GM19193 (cell line): Measurements from ENCODE around the gene TRIM15.

Experiments used
- POLR2A ChIP-seq: IDR thresholded peaks from 4 replicates; pipeline ENCODE4 v1.6.1; 2011; ENCODE audit not compliant: insufficient read depth, insufficient read length; ENCODE audit errors: extremely low read depth

TRIM15 gene

DNA sequence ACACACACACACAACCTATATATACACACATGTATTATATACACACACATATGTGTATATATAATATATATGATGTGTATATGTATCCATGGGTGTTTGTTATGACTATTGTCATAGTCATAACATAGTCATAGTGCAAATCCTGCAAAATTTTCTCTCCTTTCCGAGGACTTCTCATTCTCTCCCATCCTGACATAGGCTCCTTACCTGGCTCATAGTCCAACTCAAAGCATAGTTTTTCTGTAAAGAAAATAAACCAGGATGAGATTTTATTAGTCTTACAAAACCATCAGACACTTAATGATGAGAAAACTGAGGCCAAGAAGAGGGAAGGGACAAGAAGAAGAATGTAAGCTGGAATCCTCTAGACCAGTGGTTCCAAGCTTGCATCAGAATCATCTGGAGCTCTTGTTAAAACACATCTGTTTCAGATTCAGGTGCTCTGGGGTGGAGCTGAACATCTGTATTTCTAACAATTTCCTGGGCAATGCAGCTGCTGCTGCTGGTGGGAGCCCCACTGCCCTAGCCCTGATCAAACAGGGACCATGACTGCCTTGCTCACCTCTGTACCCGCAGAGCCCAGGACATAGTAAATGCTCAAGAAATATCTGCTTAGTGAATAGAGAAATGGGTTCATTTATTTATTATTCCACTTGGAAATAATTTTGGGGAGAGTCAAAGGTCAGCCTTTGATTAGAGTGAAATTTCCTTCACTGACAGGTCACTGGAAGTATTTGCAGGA lies 7.7 kb upstream of the TRIM15 start:
- no peak for TF ChIP-seq POLR2A

DNA sequence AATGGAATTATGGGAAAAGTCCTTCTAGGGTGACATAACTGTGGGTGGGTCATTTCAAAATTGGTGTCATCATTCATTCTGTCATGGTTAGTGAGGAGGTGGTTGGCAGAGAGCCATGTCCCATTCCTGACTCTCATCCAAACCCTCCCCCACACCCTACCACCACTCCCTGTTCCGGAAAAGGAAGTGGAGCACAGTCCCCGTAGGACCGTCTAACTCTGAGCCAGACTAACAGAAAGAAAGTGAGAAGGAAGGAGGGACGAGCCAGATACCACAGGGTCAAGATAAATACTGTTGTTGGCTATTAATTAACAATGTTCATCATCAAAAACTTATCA lies 7.1 kb upstream of the TRIM15 start:
- no peak for TF ChIP-seq POLR2A

GRCh38 chr6:30156774-30157173 lies 6.6 kb upstream of the TRIM15 start:
- TF ChIP-seq POLR2A: no peak

DNA sequence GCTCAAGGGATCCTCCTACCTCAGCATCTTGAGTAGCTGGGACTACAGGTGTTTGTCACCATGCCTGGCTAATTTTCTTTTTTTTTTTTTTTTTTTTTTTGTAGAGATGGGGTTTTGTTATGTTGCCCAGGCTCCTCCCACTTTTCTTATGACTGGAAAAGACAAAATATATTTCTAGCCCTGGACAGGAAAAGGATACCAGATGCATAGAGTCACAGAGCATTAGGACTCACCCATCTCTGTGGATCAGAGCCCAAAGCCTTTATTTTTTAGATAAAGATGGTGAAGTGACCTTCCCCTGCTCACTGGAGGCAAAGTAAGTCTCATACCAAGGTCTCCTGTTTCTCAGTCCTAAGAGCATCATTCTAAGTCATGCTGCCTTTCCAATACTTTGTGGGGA lies 5.8 kb upstream of the TRIM15 start:
- TF ChIP-seq POLR2A: no peak

GRCh38 chr6:30157999-30158398 lies 5.3 kb upstream of the TRIM15 start:
- TF ChIP-seq POLR2A: no peak

DNA sequence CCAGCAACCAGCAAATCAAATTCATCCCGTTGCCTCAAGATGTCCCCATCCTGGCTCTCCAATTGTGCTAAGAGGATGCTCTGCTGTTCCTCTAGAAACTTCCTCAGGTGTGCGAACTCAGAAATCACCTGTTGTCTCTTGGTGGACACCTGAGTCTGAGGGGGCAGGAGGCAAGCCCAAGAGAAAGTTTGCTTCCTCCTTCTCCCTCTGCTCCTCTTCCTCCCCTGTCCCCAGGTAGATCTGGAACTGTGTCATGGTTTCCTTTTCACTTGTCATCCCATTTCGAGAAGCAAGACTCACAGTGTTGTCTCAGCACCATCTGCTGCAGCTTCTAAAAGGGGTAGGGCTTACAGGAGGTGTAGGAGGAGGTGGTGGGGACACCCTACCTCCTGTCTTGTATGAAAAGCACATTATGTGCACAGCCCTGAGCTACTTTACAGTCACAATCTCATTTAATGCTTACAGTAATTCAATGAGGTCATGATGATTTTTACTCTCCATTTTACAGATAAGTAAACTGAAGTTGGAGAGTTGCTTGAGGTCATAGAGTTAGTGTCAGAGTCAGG lies 4.8 kb upstream of the TRIM15 start:
- TF ChIP-seq POLR2A: no peak

DNA sequence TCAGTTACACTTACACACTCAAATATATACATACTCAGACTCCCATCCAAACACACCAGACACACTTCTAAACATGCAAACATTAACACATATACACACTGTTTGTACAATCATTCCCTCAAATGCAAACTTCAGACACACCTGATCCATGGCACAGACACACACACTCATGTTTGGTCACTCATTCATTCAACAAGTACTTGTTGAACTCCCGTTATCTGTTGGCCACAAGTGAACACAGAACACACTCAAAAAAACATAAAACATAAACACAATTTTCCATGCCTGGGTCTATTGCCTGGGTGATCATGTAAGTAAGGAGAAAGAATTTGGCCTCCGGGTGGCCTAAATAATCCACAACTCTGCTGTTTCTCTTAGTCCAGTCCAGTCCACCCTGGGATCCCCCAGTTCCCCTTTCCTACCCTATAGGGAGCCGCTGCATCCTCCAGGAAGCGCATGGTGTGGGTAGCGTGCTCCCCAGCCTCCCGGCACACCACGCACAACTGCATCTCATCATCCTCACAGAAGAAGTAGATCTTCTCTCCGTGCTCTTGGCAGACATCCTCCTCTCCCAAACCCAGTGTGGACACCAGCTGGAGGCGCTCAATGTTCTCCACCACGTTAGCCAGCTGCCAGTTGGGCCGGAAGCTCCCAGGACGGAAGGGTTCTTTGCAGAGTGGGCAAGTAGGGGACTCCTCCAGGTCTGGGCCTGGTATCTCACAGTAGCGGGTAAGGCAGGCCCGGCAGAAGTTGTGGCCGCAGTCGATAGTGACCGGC lies 3.1 kb upstream of the TRIM15 start:
- no peak for TF ChIP-seq POLR2A

GRCh38 chr6:30160785-30161531 lies 2.4 kb upstream of the TRIM15 start, which contains the start of gene TRIM10:
Gene TRIM10, minus strand, starts transcription at chr6:30161211. Its CDS starts 353 bp downstream, at chr6:30160858.
- TF ChIP-seq POLR2A: no peak

DNA sequence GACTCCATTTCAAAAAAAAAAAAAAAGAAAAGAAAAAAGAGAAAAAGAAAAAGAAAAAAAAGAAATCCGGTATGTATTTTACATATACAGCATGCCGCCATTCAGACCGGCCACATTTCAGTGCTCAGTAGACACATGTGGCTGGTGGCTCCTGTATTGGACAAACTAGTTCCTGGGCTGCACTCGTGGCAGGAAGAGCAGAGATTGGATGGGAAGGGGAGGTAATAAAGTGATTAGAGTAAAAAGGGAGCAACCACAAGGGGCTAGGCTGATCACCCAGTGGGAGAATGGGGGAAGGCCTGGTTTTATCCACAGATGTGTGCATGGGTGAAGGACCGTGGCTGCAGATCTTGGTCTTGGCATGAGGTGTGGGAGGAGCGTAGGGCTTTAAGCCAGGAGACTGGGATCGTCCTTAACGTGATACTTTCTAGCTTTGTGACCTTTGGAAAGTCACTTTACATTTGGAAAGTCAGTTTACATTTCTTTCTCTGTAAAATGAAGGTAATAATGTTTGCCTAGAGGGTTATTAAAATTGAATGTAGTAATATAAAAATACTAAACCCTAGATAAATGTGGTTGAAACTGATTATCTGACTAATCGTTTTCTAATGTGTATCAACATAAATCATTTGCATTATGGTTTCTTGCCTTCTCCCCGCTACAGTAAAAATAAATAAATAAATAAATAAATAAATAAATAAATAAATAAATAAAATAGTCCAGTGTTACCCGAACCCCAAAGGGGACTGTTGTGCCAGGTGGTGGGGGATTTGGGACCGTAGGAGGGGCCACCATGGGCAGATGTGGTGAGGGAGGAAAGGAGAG lies 869 bp upstream of the TRIM15 start:
- TF ChIP-seq POLR2A: no peak

DNA sequence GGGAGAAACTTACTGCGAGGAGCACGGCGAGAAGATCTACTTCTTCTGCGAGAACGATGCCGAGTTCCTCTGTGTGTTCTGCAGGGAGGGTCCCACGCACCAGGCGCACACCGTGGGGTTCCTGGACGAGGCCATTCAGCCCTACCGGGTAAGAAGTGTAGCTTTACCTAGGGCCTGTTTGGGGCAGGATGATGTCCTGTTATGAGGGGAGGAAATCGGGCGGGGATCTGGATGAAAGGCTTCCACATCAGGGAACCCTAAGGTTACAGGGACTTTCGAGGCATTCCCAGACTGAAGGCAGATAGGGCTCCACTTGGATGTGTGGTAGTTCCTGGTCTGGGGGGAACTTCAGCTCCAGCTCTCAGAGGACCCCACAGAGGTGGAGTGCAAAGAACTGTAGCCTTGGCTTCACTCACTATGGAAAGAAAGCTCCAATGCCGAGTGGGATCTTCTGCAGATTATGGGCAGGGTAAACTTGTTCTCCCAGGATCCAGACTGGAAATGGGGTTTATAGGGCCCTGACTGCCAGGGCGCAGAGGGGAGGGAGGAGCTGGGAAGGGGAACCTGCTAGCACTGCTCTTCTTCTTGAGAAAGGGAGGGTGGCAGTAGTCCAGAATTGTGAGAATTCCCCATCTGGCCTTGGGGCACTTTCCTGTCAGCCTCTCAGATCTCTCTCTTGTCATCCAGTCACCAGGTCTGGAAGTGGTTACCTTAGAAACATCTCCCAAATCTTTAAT lies 740 bp downstream of the TRIM15 start:
- no peak for TF ChIP-seq POLR2A

GRCh38 chr6:30164714-30165113 lies 1.4 kb downstream of the TRIM15 start:
- TF ChIP-seq POLR2A: no peak

DNA sequence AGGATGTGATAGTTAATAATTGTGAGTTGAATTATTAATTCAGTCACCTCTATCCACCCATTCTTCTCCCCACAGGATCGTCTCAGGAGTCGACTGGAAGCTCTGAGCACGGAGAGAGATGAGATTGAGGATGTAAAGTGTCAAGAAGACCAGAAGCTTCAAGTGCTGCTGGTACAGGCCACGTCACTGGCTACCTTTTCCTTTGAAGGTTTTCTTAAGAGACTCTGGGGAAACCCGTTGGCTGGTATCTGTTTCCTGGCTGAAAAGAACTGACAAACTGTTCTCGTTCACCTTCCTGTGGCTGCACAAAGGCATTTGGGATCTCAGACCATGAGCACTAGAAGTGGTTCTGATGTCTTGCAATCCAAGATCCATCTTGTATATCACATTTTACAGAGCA lies 3.8 kb downstream of the TRIM15 start:
- no peak for TF ChIP-seq POLR2A

DNA sequence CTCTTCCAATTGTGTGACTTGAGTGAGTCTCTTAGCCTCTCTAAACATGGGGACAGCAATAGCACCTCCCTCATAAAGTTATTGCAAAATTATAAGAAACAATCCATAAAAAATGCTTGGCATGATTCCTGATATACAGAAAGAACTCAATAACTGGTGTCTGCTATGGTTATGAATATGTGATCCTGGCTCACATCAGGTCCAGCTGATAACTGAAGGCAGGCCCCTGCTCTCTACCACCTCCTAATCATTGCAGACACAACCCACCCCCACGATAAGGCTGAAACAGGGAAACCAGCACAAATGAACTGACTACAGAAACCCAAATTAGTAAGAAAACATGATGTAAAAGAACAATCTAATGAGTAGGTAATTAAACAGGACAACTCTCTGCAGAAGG lies 5.4 kb downstream of the TRIM15 start:
- no peak for TF ChIP-seq POLR2A
